ENCODE measurements around the gene GPHB5.

The GPHB5 gene

DNA sequence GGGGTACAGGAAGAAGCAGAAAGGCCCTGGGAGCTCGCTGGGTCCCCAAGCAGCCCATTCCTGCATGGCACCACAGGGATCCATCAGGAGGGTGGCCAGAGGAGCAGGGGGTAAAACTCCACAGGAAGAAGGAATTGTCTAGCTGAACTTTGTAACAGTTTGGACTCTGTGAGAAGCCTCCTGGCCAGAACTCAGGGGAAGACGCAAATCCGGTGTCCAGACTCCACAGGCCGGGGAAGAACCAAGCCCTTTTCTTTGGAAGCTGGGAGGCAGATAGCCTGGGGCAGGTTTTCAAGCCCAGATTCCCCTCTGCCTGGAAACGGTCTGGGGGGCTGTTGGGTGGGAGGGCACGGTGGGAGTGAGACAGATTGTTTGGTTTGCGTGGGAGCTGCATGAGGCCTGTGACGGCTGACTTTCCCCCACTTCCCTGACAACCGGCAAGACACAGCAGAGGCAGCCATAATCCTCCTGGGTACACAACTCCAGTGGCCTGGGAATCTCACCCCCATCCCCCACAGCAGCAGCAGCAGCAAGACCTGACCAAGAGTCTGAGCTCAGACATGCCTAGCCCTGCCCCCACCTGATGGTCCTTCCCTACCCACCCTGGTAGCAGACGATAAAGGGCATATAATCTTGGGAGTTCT lies 16.7 kb downstream of the GPHB5 start:
- TF ChIP-seq, protein P1, sequence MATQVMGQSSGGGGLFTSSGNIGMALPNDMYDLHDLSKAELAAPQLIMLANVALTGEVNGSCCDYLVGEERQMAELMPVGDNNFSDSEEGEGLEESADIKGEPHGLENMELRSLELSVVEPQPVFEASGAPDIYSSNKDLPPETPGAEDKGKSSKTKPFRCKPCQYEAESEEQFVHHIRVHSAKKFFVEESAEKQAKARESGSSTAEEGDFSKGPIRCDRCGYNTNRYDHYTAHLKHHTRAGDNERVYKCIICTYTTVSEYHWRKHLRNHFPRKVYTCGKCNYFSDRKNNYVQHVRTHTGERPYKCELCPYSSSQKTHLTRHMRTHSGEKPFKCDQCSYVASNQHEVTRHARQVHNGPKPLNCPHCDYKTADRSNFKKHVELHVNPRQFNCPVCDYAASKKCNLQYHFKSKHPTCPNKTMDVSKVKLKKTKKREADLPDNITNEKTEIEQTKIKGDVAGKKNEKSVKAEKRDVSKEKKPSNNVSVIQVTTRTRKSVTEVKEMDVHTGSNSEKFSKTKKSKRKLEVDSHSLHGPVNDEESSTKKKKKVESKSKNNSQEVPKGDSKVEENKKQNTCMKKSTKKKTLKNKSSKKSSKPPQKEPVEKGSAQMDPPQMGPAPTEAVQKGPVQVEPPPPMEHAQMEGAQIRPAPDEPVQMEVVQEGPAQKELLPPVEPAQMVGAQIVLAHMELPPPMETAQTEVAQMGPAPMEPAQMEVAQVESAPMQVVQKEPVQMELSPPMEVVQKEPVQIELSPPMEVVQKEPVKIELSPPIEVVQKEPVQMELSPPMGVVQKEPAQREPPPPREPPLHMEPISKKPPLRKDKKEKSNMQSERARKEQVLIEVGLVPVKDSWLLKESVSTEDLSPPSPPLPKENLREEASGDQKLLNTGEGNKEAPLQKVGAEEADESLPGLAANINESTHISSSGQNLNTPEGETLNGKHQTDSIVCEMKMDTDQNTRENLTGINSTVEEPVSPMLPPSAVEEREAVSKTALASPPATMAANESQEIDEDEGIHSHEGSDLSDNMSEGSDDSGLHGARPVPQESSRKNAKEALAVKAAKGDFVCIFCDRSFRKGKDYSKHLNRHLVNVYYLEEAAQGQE (IDR thresholded peaks at IDR 0.05; ENCODE audit: insufficient read depth in 1 of 2, low read depth in 2 of 2, low read length in 2 of 2): no peak

DNA sequence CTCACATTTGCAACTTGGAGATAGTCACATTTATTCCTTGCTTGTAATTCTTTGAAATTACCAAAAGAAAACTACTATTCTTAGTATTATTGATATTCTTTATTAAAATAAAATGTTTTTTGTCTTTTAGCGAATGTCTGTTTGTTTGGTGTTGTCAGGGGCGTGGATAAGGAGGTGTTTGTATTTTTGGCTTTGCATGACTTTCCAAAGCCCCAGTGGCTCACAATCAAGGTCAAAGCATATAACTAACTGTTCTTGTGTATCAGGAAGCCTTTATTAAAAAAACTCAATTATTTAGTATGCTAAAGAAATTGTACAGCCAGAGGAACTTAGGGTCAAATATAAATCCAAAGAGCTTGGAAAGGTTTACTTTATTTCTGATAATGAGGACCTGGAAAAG lies 17.9 kb downstream of the GPHB5 start:
- no peak for TF ChIP-seq POLR2AphosphoS5 (IDR thresholded peaks at IDR 0.05; ENCODE audit: low read depth, low read length)
- no peak for TF ChIP-seq FOXP2 (optimal IDR thresholded peaks at IDR 0.05; ENCODE audit: borderline replicate concordance, extremely low read depth, extremely low read length, insufficient read depth)
- no peak for TF ChIP-seq TAF1 (IDR thresholded peaks at IDR 0.05; ENCODE audit: borderline replicate concordance, insufficient read depth, low read length)
- TF ChIP-seq, protein P1 (IDR thresholded peaks at IDR 0.05; ENCODE audit: insufficient read depth in 1 of 2, low read depth in 2 of 2, low read length in 2 of 2): no peak
- no peak for TF ChIP-seq SIN3A (IDR thresholded peaks at IDR 0.05; ENCODE audit: borderline replicate concordance, insufficient read depth, low read length)

DNA sequence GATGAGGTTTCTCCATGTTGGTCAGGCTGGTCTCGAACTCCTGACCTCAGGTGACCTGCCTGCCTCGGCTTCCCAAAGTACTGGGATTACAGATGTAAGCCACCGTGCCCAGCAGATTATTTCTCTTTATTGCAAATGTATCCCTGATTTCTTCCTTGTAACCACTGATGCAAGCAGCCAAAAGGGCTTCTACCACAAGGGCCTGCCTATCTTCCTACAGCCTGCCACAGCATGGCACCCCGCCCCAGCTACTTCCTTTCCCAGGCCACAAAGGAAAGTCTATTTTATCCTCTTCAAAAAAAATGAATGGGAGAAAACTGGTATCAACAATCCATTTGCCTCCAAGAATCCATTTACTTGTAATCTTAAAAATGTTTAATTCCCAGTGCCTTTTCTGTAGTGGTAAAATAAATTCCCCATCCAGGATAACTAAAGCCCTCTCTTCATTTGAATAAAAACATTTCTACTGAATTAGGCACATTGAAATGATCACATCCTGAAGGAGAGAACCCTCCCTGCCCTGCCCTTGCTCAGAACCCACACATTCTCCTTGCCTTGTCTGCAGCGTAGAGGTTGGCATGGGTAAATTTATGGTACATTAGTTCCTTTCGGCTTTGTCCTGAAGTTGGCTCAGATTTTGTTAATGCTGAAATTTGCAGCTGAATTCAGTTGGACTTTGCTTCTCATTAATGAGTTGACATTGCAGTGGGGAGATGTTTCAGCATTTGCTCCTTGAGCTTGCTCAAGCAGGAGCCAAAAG lies 19.2 kb downstream of the GPHB5 start:
- TF ChIP-seq SIN3A (IDR thresholded peaks at IDR 0.05; ENCODE audit: borderline replicate concordance, insufficient read depth, low read length) (no peak), FOXP2 (optimal IDR thresholded peaks at IDR 0.05; ENCODE audit: borderline replicate concordance, extremely low read depth, extremely low read length, insufficient read depth) (no peak), POLR2AphosphoS5 (IDR thresholded peaks at IDR 0.05; ENCODE audit: low read depth, low read length) (no peak), TAF1 (IDR thresholded peaks at IDR 0.05; ENCODE audit: borderline replicate concordance, insufficient read depth, low read length) (no peak)
- TF ChIP-seq, protein P1 (IDR thresholded peaks at IDR 0.05; ENCODE audit: insufficient read depth in 1 of 2, low read depth in 2 of 2, low read length in 2 of 2): no peak

DNA sequence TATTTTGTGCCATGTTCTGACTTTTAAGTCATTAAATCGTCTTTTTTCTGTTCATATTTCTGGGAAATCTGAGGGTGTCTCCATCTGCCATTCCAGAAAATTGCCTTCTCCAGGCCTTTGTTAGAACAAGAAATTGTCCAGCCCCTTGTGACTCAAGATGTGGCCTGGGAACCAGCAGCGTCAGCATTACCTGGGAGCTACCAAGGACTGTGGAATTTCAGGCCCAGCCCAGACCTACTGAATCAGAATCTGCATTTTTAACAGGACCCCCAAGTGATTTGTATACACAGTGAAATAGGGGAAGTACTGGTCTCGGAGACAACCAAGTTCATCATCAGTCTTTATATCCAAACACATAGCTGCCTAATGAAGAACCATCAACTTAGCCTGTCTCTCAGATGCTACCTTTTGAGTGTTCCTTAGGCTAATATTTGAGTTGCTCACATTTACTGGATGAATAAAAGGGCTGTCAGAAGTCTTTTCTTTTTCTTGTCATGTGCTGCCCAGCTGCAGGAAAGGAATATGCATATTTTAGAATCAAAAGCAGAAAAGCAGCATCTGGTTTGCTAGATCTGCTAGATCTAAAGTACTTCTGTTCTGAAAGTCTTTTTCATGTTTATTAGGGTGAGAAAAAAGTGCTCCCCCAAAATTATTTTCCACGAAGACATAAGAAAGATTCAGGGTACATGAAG lies 21.2 kb downstream of the GPHB5 start:
- TF ChIP-seq FOXP2 (optimal IDR thresholded peaks at IDR 0.05; ENCODE audit: borderline replicate concordance, extremely low read depth, extremely low read length, insufficient read depth) (no peak), TAF1 (IDR thresholded peaks at IDR 0.05; ENCODE audit: borderline replicate concordance, insufficient read depth, low read length) (no peak), SIN3A (IDR thresholded peaks at IDR 0.05; ENCODE audit: borderline replicate concordance, insufficient read depth, low read length) (no peak)
- TF ChIP-seq, protein P1 (IDR thresholded peaks at IDR 0.05; ENCODE audit: insufficient read depth in 1 of 2, low read depth in 2 of 2, low read length in 2 of 2): no peak
